Subcutaneous abdominal adipose tissue (tissue), 5 donors: ENCODE results near the gene FOXO3.
A peak's percentile ranks its signal among the peaks of the same experiment; 100 is the strongest.
"Not testable (repeated sequence)": the region's sequence is repeated elsewhere in the genome, so short reads cannot be mapped to it uniquely, and the experiment has no call there.

Experiments
- H3K27ac ChIP-seq: one replicate; pipeline ENCODE4 v1.7.0; 2013; ENCODE audit warnings: low read depth, mild to moderate bottlenecking, inconsistent platforms, low read length, moderate library complexity
- H3K27me3 ChIP-seq, 5 donors: one replicate each; pipeline ENCODE4 v1.7.0; 2013; ENCODE audit warnings: low read length in 5 of 5, inconsistent platforms in 1 of 5; ENCODE audit not compliant: control insufficient read depth in 5 of 5, insufficient read depth in 4 of 5
- H3K36me3 ChIP-seq, 5 donors: one replicate each; pipeline ENCODE4 v1.7.0; 2013; ENCODE audit warnings: low read length in 5 of 5; ENCODE audit not compliant: control insufficient read depth in 5 of 5, insufficient read depth in 5 of 5
- H3K4me1 ChIP-seq, 5 donors: one replicate each; pipeline ENCODE4 v1.7.0; 2013; ENCODE audit warnings: low read length in 5 of 5, mild to moderate bottlenecking in 3 of 5, moderate library complexity in 1 of 5; ENCODE audit not compliant: control insufficient read depth in 5 of 5, insufficient read depth in 5 of 5
- H3K4me3 ChIP-seq, 5 donors: one replicate each; pipeline ENCODE4 v1.7.0; 2013; ENCODE audit warnings: low read length in 5 of 5, low read depth in 1 of 5
- H3K9ac ChIP-seq, 5 donors: one replicate each; pipeline ENCODE4 v1.7.0; 2013; ENCODE audit warnings: low read length in 5 of 5, mild to moderate bottlenecking in 4 of 5, moderate library complexity in 3 of 5
- H3K9me3 ChIP-seq, 5 donors: one replicate each; pipeline ENCODE4 v1.7.0; 2013; ENCODE audit warnings: low read length in 5 of 5; ENCODE audit not compliant: control insufficient read depth in 5 of 5
- donor health status: healthy.
- donor health status: healthy.
- donor health status: healthy.
- donor health status: healthy.
- donor health status: healthy.

Gene FOXO3

GRCh38 chr6:108654465-108655106, 93.9 kb downstream of the FOXO3 start:
- peaks cover 7 to 72% (median 62%) of the 10 kb centered on the region in 5 donors for H3K4me1 ChIP-seq
- H3K27me3 ChIP-seq, result no peaks in the 10 kb centered on the region
- peak overlapping the region in 2 of 5 donors; percentile 42 to 66 for H3K9ac ChIP-seq
- no peaks in the 10 kb centered on the region for H3K9me3 ChIP-seq
- H3K36me3 ChIP-seq, result no peaks in the 10 kb centered on the region
- H3K4me3 ChIP-seq, result no peak overlapping the region
- H3K27ac ChIP-seq, result peak overlapping the region; percentile 49

- peaks cover 7 to 58% (median 54%) of the 10 kb centered on the region in 5 donors for H3K4me1 ChIP-seq
- H3K27ac ChIP-seq, result peak overlapping the region; percentile 49
- H3K27me3 ChIP-seq, result no peaks in the 10 kb centered on the region
- H3K9me3 ChIP-seq, result no peaks in the 10 kb centered on the region
- H3K4me3 ChIP-seq, result no peak overlapping the region
- no peaks in the 10 kb centered on the region for H3K36me3 ChIP-seq
- H3K9ac ChIP-seq, result peak overlapping the region in 2 of 5 donors; percentile 30 to 61
Observed at GRCh38 chr6:108655806-108656651, 95.3 kb downstream of the FOXO3 start.

GRCh38 chr6:108656836-108657235, 96.1 kb downstream of the FOXO3 start:
- Histone ChIP-seq H3K9me3 (no peaks in the 10 kb centered on the region), H3K36me3 (no peaks in the 10 kb centered on the region), H3K27me3 (no peaks in the 10 kb centered on the region), H3K4me3 (no peak overlapping the region), H3K4me1 (peaks cover 9 to 53% (median 50%) of the 10 kb centered on the region in 5 donors), H3K9ac (peak overlapping the region in 1 of 5 donors; percentile 0), H3K27ac (peak overlapping the region; percentile 49)

- Histone ChIP-seq H3K4me1 (peaks cover 9 to 42% (median 37%) of the 10 kb centered on the region in 5 donors), H3K4me3 (no peak overlapping the region), H3K27me3 (no peaks in the 10 kb centered on the region), H3K9ac (no peak overlapping the region), H3K27ac (no peak overlapping the region), H3K36me3 (no peaks in the 10 kb centered on the region), H3K9me3 (no peaks in the 10 kb centered on the region)
Observed at GRCh38 chr6:108658174-108658573, 97.5 kb downstream of the FOXO3 start.

GRCh38 chr6:108658785-108659184, 98.1 kb downstream of the FOXO3 start:
- not testable (repeated sequence) for H3K27ac ChIP-seq, H3K9me3 ChIP-seq, H3K9ac ChIP-seq, H3K27me3 ChIP-seq, H3K4me3 ChIP-seq, H3K36me3 ChIP-seq
- H3K4me1 ChIP-seq, result peaks cover 8 to 36% (median 33%) of the 10 kb centered on the region in 5 donors

- H3K9me3 ChIP-seq, result no peaks in the 10 kb centered on the region
- H3K9ac ChIP-seq, result no peak overlapping the region
- H3K36me3 ChIP-seq, result peaks cover 0 to 14% (median 12%) of the 10 kb centered on the region in 5 donors
- no peaks in the 10 kb centered on the region for H3K27me3 ChIP-seq
- H3K4me1 ChIP-seq, result peaks cover 2 to 21% (median 19%) of the 10 kb centered on the region in 5 donors
- no peak overlapping the region for H3K27ac ChIP-seq
- H3K4me3 ChIP-seq, result no peak overlapping the region
Observed at GRCh38 chr6:108660251-108660650, 99.5 kb downstream of the FOXO3 start.

- Histone ChIP-seq H3K9me3 (no peaks in the 10 kb centered on the region), H3K9ac (no peak overlapping the region), H3K36me3 (peaks cover 4 to 22% (median 12%) of the 10 kb centered on the region in 5 donors), H3K4me1 (peaks cover 2 to 11% (median 10%) of the 10 kb centered on the region in 5 donors), H3K4me3 (no peak overlapping the region), H3K27me3 (no peaks in the 10 kb centered on the region), H3K27ac (no peak overlapping the region)
Observed at GRCh38 chr6:108661430-108661829, 100.7 kb downstream of the FOXO3 start.

GRCh38 chr6:108661982-108662381, 101.3 kb downstream of the FOXO3 start:
- Histone ChIP-seq H3K9me3 (no peaks in the 10 kb centered on the region), H3K4me3 (no peak overlapping the region), H3K4me1 (peaks cover under 1 to 6% (median 5%) of the 10 kb centered on the region in 5 donors), H3K27me3 (no peaks in the 10 kb centered on the region), H3K9ac (no peak overlapping the region), H3K36me3 (peaks cover 4 to 22% (median 12%) of the 10 kb centered on the region in 5 donors), H3K27ac (no peak overlapping the region)

- no peak overlapping the region for H3K4me3 ChIP-seq
- no peaks in the 10 kb centered on the region for H3K9me3 ChIP-seq
- peaks cover under 1 to 7% (median 5%) of the 10 kb centered on the region in 5 donors for H3K4me1 ChIP-seq
- no peak overlapping the region for H3K27ac ChIP-seq
- H3K36me3 ChIP-seq, result peaks cover 4 to 22% (median 12%) of the 10 kb centered on the region in 5 donors
- no peak overlapping the region for H3K9ac ChIP-seq
- no peaks in the 10 kb centered on the region for H3K27me3 ChIP-seq
Observed at GRCh38 chr6:108662702-108663101, 102.0 kb downstream of the FOXO3 start.

GRCh38 chr6:108663494-108664064, 102.9 kb downstream of the FOXO3 start:
- H3K36me3 ChIP-seq, result peaks cover 4 to 27% (median 16%) of the 10 kb centered on the region in 5 donors
- H3K27ac ChIP-seq, H3K9me3 ChIP-seq, H3K27me3 ChIP-seq, H3K4me3 ChIP-seq, H3K9ac ChIP-seq: not testable (repeated sequence)
- H3K4me1 ChIP-seq, result peaks cover 2 to 14% (median 10%) of the 10 kb centered on the region in 5 donors
